Type B pancreatic cell (in vitro differentiated cells): ENCODE data around the gene CLMN. TPM values are rescaled to one million over a fixed set of nuclear protein-coding genes. Genes with fewer than 3 reads are reported as not detected.

ENCODE experiments used
- DNase-seq: peaks from one replicate; pipeline ENCODE4 v3.0.0; 2021; ENCODE audit warnings: mixed read lengths; ENCODE audit not compliant: unreplicated experiment; ENCODE audit errors: extremely low spot score
- H3K27ac Mint-ChIP-seq: 2 replicates; pipeline ENCODE4 v1.8.0; 2021; ENCODE audit warnings: mild to moderate bottlenecking, mixed read lengths
- H3K27me3 Mint-ChIP-seq: 2 replicates; pipeline ENCODE4 v1.8.0; 2021; ENCODE audit warnings: mixed read lengths
- H3K36me3 Mint-ChIP-seq: 2 replicates; pipeline ENCODE4 v1.8.0; 2021; ENCODE audit warnings: mixed read lengths
- H3K4me1 Mint-ChIP-seq: one replicate; pipeline ENCODE4 v1.8.0; 2021; ENCODE audit warnings: mixed read lengths; ENCODE audit not compliant: unreplicated experiment
- H3K4me3 Mint-ChIP-seq: 2 replicates; pipeline ENCODE4 v1.8.0; 2021; ENCODE audit warnings: mild to moderate bottlenecking, mixed read lengths
- H3K9me3 Mint-ChIP-seq: 2 replicates; pipeline ENCODE4 v1.8.0; 2021; ENCODE audit warnings: mixed read lengths
- long read RNA-seq: library from polyadenylated mRNA; unstranded; transcript quantifications from one replicate; pipeline ENCODE4 v2.0.0, GENCODE V29; 2020
- total RNA-seq: library from RNA; stranded (reverse); gene quantifications from 2 replicates; pipeline ENCODE4 v1.2.1, GENCODE V29; 2021; ENCODE audit warnings: low replicate concordance
- TF ChIP-seq, protein P1 (sequence below): fragments of 200-600 bp; sonication (generic); conservative IDR thresholded peaks from 2 replicates; pipeline ENCODE4 v1.5.0; 2021; ENCODE audit warnings: antibody characterized with exemption, mild to moderate bottlenecking

Gene CLMN, protein sequence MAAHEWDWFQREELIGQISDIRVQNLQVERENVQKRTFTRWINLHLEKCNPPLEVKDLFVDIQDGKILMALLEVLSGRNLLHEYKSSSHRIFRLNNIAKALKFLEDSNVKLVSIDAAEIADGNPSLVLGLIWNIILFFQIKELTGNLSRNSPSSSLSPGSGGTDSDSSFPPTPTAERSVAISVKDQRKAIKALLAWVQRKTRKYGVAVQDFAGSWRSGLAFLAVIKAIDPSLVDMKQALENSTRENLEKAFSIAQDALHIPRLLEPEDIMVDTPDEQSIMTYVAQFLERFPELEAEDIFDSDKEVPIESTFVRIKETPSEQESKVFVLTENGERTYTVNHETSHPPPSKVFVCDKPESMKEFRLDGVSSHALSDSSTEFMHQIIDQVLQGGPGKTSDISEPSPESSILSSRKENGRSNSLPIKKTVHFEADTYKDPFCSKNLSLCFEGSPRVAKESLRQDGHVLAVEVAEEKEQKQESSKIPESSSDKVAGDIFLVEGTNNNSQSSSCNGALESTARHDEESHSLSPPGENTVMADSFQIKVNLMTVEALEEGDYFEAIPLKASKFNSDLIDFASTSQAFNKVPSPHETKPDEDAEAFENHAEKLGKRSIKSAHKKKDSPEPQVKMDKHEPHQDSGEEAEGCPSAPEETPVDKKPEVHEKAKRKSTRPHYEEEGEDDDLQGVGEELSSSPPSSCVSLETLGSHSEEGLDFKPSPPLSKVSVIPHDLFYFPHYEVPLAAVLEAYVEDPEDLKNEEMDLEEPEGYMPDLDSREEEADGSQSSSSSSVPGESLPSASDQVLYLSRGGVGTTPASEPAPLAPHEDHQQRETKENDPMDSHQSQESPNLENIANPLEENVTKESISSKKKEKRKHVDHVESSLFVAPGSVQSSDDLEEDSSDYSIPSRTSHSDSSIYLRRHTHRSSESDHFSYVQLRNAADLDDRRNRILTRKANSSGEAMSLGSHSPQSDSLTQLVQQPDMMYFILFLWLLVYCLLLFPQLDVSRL
- total RNA-seq, result 10.2 and 23.0 TPM in 2 replicates
- long read RNA-seq, full-length matches to known transcripts, result 2 of 13 reads
- long read RNA-seq, partial matches to known transcripts, result 8 of 13 reads
- long read RNA-seq, other reads (novel, unspliced or antisense), result 3 of 13 reads

DNA sequence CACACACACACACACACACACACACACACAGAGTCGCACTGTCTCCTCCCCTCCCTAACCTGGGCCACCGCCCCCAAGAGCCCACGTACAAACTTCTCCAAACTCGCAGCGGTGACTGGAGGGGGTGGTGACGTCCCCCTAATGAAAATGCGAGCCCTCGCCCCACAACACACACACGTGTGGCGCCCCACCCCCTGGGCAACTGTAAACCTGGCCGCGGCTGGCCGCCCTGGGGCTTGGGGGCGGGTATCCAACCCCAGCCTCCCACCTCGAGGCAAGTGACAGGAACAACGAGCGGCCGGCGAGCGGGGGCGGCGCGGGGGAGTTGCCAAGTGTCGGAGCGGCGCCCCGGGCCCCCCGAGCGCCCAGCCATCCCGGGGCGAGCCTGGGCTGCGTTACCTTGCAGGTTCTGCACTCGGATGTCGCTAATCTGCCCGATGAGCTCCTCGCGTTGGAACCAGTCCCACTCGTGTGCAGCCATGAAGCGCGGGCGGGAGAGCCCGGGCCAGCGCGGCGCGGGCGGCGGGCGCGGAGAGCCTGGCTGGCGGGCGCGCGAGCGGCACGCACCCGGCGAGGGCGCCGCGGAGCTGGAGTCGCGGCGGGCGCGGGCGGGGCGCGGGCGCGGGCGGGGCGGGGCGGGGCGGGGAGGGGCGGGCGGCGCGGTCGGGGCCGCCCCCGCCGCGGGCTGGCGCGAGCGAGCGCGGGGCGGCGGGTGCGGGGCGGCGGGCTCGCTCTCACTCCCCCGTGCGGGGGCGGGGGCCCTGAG is at the start of gene CLMN:
Gene CLMN, minus strand, starts transcription at position 597 of the 766 bp plus-strand sequence. Its CDS starts 116 bp downstream, at position 481.
- TF ChIP-seq, protein P1, sequence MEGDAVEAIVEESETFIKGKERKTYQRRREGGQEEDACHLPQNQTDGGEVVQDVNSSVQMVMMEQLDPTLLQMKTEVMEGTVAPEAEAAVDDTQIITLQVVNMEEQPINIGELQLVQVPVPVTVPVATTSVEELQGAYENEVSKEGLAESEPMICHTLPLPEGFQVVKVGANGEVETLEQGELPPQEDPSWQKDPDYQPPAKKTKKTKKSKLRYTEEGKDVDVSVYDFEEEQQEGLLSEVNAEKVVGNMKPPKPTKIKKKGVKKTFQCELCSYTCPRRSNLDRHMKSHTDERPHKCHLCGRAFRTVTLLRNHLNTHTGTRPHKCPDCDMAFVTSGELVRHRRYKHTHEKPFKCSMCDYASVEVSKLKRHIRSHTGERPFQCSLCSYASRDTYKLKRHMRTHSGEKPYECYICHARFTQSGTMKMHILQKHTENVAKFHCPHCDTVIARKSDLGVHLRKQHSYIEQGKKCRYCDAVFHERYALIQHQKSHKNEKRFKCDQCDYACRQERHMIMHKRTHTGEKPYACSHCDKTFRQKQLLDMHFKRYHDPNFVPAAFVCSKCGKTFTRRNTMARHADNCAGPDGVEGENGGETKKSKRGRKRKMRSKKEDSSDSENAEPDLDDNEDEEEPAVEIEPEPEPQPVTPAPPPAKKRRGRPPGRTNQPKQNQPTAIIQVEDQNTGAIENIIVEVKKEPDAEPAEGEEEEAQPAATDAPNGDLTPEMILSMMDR, result no peak
- Mint-ChIP-seq H3K9me3 (no peaks in the 10 kb centered on the region), H3K4me3 (peak within 1 kb of the TSS; percentile 85), H3K27ac (peak within 1 kb of the TSS; percentile 34), H3K4me1 (peaks cover 30% of the 10 kb centered on the region), H3K36me3 (no peaks in the 10 kb centered on the region), H3K27me3 (peaks cover 8% of the 10 kb centered on the region)
- DNase-seq, result no peak

DNA sequence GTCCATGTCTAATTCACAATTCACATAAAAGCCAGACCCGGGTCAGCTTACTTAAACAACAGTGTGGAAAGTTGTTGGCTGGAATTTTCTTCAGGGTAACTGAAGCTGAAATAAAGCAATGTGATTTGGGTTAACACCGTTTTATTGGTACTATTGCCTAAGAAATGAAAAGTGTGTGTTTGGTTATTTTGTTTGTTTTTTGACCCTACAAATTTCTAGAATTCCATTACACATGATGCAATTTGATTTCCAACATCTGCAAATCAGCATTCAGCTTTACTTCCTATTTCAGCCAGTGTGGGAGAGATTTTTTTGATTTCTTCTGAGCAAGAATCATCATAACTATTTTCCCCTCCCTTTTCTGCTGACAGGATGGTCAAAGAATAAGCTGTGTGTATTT is 45.7 kb upstream of the CLMN start:
- Mint-ChIP-seq H3K27ac (no peak overlapping the region), H3K4me3 (no peak overlapping the region), H3K4me1 (peaks cover 9% of the 10 kb centered on the region), H3K9me3 (no peaks in the 10 kb centered on the region), H3K27me3 (peaks cover 27% of the 10 kb centered on the region), H3K36me3 (no peaks in the 10 kb centered on the region)
- DNase-seq, result no peak
- TF ChIP-seq, protein P1, result no peak

DNA sequence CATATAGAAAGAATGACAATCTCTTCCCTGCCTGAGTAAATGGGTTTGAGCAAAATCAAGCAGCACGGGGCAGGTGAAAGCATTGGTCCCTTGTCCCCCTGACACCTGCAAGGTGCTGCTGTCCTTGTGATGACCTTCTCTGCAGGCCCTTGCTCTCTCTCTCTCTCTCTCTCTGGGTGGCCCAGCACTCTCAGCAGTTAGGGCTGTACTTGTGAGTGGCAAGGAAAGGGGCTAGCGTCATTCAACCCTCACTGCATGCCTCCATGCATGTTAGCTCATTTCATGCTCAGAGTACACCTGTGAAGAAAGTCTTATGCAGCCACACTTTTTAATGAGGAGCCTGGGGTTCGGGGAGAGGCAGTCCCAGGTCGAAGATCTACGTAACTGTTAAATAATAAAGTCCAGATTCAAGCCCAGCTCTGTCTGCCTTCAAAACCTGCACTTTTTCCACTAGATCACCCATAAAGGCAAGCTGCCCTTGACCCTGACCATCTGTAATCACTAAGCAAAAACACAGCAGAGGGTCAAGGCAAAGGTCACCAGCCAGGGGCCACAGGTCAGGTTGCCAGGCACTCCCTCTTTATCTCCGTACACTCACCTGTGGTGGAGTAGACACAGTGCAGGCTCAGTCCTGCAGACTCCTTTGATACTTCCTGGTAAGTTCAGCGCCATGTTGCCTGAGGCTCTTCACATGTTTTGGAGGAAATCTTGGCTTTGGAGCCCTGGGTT is 44.9 kb upstream of the CLMN start:
- Mint-ChIP-seq H3K27ac (no peak overlapping the region), H3K4me1 (peaks cover 9% of the 10 kb centered on the region), H3K9me3 (no peaks in the 10 kb centered on the region), H3K36me3 (no peaks in the 10 kb centered on the region), H3K4me3 (no peak overlapping the region), H3K27me3 (peaks cover 31% of the 10 kb centered on the region)
- TF ChIP-seq, protein P1, result no peak
- peak; percentile 29 for DNase-seq

DNA sequence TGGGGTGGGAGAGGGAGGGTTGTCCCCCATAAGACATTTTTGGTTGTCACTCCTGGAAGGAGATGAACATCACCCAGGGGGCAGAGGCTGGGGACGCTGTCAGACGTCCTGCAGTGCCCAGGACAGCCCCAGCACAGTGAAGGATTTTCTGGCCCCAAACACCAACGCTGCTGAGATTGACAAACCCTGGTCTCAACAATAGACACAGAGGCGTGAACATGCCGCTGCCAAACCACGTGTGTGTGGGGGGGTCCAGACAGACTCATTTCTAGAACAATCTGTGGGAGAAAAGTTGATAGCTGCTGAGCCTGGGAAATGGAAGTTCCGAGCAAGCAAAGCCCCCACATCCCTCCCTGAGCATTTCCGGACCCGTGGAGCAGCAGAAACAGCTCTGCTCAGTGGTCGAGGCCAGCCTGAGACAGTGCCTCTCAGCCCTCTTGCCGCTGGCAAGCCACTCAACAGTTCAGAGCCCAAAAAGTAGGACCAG is 43.8 kb upstream of the CLMN start:
- Mint-ChIP-seq H3K4me3 (no peak overlapping the region), H3K9me3 (no peaks in the 10 kb centered on the region), H3K27ac (no peak overlapping the region), H3K27me3 (peaks cover 38% of the 10 kb centered on the region), H3K4me1 (peaks cover 9% of the 10 kb centered on the region), H3K36me3 (no peaks in the 10 kb centered on the region)
- TF ChIP-seq, protein P1, result no peak
- DNase-seq, result peak; percentile 49
